Measurements from ENCODE around the gene SV2C.
"Not testable (repeated sequence)": the region's sequence is repeated elsewhere in the genome, so short reads cannot be mapped to it uniquely, and the experiment has no call there.

The SV2C gene

GRCh38 chr5:76242155-76242554 lies 159.0 kb downstream of the SV2C start:
- H3K4me3 ChIP-seq (ENCODE audit: insufficient read depth, low read depth, low read length, poor library complexity, severe bottlenecking); H3K4me1 ChIP-seq (ENCODE audit: control insufficient read depth, insufficient read depth, low read length, poor library complexity, severe bottlenecking); H3K27me3 ChIP-seq (replicated peaks; ENCODE audit: control insufficient read depth, insufficient read depth, low read length, poor library complexity, severe bottlenecking); H3K9me3 ChIP-seq (ENCODE audit: control insufficient read depth, low read length); H3K27ac ChIP-seq (ENCODE audit: insufficient read depth, low read length, poor library complexity, severe bottlenecking); H3K36me3 ChIP-seq (ENCODE audit: control insufficient read depth, insufficient read depth, low read length); DNase-seq: not testable (repeated sequence)

- no peaks in the 10 kb centered on the region for H3K36me3 ChIP-seq (ENCODE audit: control insufficient read depth, insufficient read depth, low read length)
- H3K27me3 ChIP-seq (replicated peaks; ENCODE audit: control insufficient read depth, insufficient read depth, low read length, poor library complexity, severe bottlenecking): no peaks in the 10 kb centered on the region
- H3K27ac ChIP-seq (ENCODE audit: insufficient read depth, low read length, poor library complexity, severe bottlenecking): no peak overlapping the region
- H3K9me3 ChIP-seq (ENCODE audit: control insufficient read depth, low read length): no peaks in the 10 kb centered on the region
- H3K4me1 ChIP-seq (ENCODE audit: control insufficient read depth, insufficient read depth, low read length, poor library complexity, severe bottlenecking): no peaks in the 10 kb centered on the region
- DNase-seq: no peak
- H3K4me3 ChIP-seq (ENCODE audit: insufficient read depth, low read depth, low read length, poor library complexity, severe bottlenecking): no peak overlapping the region
Measured at GRCh38 chr5:76245590-76245989, 162.4 kb downstream of the SV2C start.

GRCh38 chr5:76249621-76250020 lies 166.4 kb downstream of the SV2C start:
- Histone ChIP-seq H3K27me3 (replicated peaks; ENCODE audit: control insufficient read depth, insufficient read depth, low read length, poor library complexity, severe bottlenecking) (no peaks in the 10 kb centered on the region), H3K4me3 (ENCODE audit: insufficient read depth, low read depth, low read length, poor library complexity, severe bottlenecking) (no peak overlapping the region), H3K36me3 (ENCODE audit: control insufficient read depth, insufficient read depth, low read length) (no peaks in the 10 kb centered on the region), H3K9me3 (ENCODE audit: control insufficient read depth, low read length) (no peaks in the 10 kb centered on the region), H3K27ac (ENCODE audit: insufficient read depth, low read length, poor library complexity, severe bottlenecking) (no peak overlapping the region), H3K4me1 (ENCODE audit: control insufficient read depth, insufficient read depth, low read length, poor library complexity, severe bottlenecking) (no peaks in the 10 kb centered on the region)
- no peak for DNase-seq

GRCh38 chr5:76250463-76250862 lies 167.3 kb downstream of the SV2C start:
- no peaks in the 10 kb centered on the region for H3K9me3 ChIP-seq (ENCODE audit: control insufficient read depth, low read length)
- no peaks in the 10 kb centered on the region for H3K4me1 ChIP-seq (ENCODE audit: control insufficient read depth, insufficient read depth, low read length, poor library complexity, severe bottlenecking)
- no peaks in the 10 kb centered on the region for H3K27me3 ChIP-seq (replicated peaks; ENCODE audit: control insufficient read depth, insufficient read depth, low read length, poor library complexity, severe bottlenecking)
- no peak overlapping the region for H3K27ac ChIP-seq (ENCODE audit: insufficient read depth, low read length, poor library complexity, severe bottlenecking)
- DNase-seq: no peak
- no peak overlapping the region for H3K4me3 ChIP-seq (ENCODE audit: insufficient read depth, low read depth, low read length, poor library complexity, severe bottlenecking)
- no peaks in the 10 kb centered on the region for H3K36me3 ChIP-seq (ENCODE audit: control insufficient read depth, insufficient read depth, low read length)

- H3K4me3 ChIP-seq (ENCODE audit: insufficient read depth, low read depth, low read length, poor library complexity, severe bottlenecking): no peak overlapping the region
- H3K9me3 ChIP-seq (ENCODE audit: control insufficient read depth, low read length): no peaks in the 10 kb centered on the region
- no peak overlapping the region for H3K27ac ChIP-seq (ENCODE audit: insufficient read depth, low read length, poor library complexity, severe bottlenecking)
- no peaks in the 10 kb centered on the region for H3K27me3 ChIP-seq (replicated peaks; ENCODE audit: control insufficient read depth, insufficient read depth, low read length, poor library complexity, severe bottlenecking)
- no peaks in the 10 kb centered on the region for H3K36me3 ChIP-seq (ENCODE audit: control insufficient read depth, insufficient read depth, low read length)
- H3K4me1 ChIP-seq (ENCODE audit: control insufficient read depth, insufficient read depth, low read length, poor library complexity, severe bottlenecking): no peaks in the 10 kb centered on the region
- DNase-seq: no peak
Measured at GRCh38 chr5:76251656-76252055, 168.5 kb downstream of the SV2C start.

GRCh38 chr5:76252437-76252836 lies 169.3 kb downstream of the SV2C start:
- H3K27ac ChIP-seq (ENCODE audit: insufficient read depth, low read length, poor library complexity, severe bottlenecking): no peak overlapping the region
- no peaks in the 10 kb centered on the region for H3K27me3 ChIP-seq (replicated peaks; ENCODE audit: control insufficient read depth, insufficient read depth, low read length, poor library complexity, severe bottlenecking)
- H3K4me1 ChIP-seq (ENCODE audit: control insufficient read depth, insufficient read depth, low read length, poor library complexity, severe bottlenecking): no peaks in the 10 kb centered on the region
- no peak for DNase-seq
- H3K36me3 ChIP-seq (ENCODE audit: control insufficient read depth, insufficient read depth, low read length): no peaks in the 10 kb centered on the region
- no peaks in the 10 kb centered on the region for H3K9me3 ChIP-seq (ENCODE audit: control insufficient read depth, low read length)
- no peak overlapping the region for H3K4me3 ChIP-seq (ENCODE audit: insufficient read depth, low read depth, low read length, poor library complexity, severe bottlenecking)

GRCh38 chr5:76256116-76256889 lies 173.1 kb downstream of the SV2C start:
- no peak overlapping the region for H3K4me3 ChIP-seq (ENCODE audit: insufficient read depth, low read depth, low read length, poor library complexity, severe bottlenecking)
- H3K27ac ChIP-seq (ENCODE audit: insufficient read depth, low read length, poor library complexity, severe bottlenecking): no peak overlapping the region
- H3K36me3 ChIP-seq (ENCODE audit: control insufficient read depth, insufficient read depth, low read length): no peaks in the 10 kb centered on the region
- H3K9me3 ChIP-seq (ENCODE audit: control insufficient read depth, low read length): no peaks in the 10 kb centered on the region
- DNase-seq: peak; percentile 17 to 34 (median 18)
- H3K27me3 ChIP-seq (replicated peaks; ENCODE audit: control insufficient read depth, insufficient read depth, low read length, poor library complexity, severe bottlenecking): no peaks in the 10 kb centered on the region
- H3K4me1 ChIP-seq (ENCODE audit: control insufficient read depth, insufficient read depth, low read length, poor library complexity, severe bottlenecking): no peaks in the 10 kb centered on the region

- Histone ChIP-seq H3K4me3 (ENCODE audit: insufficient read depth, low read depth, low read length, poor library complexity, severe bottlenecking) (no peak overlapping the region), H3K36me3 (ENCODE audit: control insufficient read depth, insufficient read depth, low read length) (no peaks in the 10 kb centered on the region), H3K27me3 (replicated peaks; ENCODE audit: control insufficient read depth, insufficient read depth, low read length, poor library complexity, severe bottlenecking) (no peaks in the 10 kb centered on the region)
Measured at GRCh38 chr5:76257225-76257833, 174.1 kb downstream of the SV2C start.

GRCh38 chr5:76257897-76258296 lies 174.7 kb downstream of the SV2C start:
- DNase-seq: no peak
- Histone ChIP-seq H3K27me3 (replicated peaks; ENCODE audit: control insufficient read depth, insufficient read depth, low read length, poor library complexity, severe bottlenecking) (no peaks in the 10 kb centered on the region), H3K9me3 (ENCODE audit: control insufficient read depth, low read length) (no peaks in the 10 kb centered on the region)

More at GRCh38 chr5:76257225-76257833, 174.1 kb downstream of the SV2C start:
- no peak overlapping the region for H3K27ac ChIP-seq (ENCODE audit: insufficient read depth, low read length, poor library complexity, severe bottlenecking)
- H3K9me3 ChIP-seq (ENCODE audit: control insufficient read depth, low read length): no peaks in the 10 kb centered on the region
- no peaks in the 10 kb centered on the region for H3K4me1 ChIP-seq (ENCODE audit: control insufficient read depth, insufficient read depth, low read length, poor library complexity, severe bottlenecking)
- no peak for DNase-seq

GRCh38 chr5:76264681-76265080 lies 181.5 kb downstream of the SV2C start:
- no peak for DNase-seq
- H3K9me3 ChIP-seq (ENCODE audit: control insufficient read depth, low read length): no peaks in the 10 kb centered on the region
- no peaks in the 10 kb centered on the region for H3K36me3 ChIP-seq (ENCODE audit: control insufficient read depth, insufficient read depth, low read length)
- H3K4me3 ChIP-seq (ENCODE audit: insufficient read depth, low read depth, low read length, poor library complexity, severe bottlenecking): no peak overlapping the region
- H3K27me3 ChIP-seq (replicated peaks; ENCODE audit: control insufficient read depth, insufficient read depth, low read length, poor library complexity, severe bottlenecking): no peaks in the 10 kb centered on the region
- no peak overlapping the region for H3K27ac ChIP-seq (ENCODE audit: insufficient read depth, low read length, poor library complexity, severe bottlenecking)
- H3K4me1 ChIP-seq (ENCODE audit: control insufficient read depth, insufficient read depth, low read length, poor library complexity, severe bottlenecking): no peaks in the 10 kb centered on the region

More at GRCh38 chr5:76257897-76258296, 174.7 kb downstream of the SV2C start:
- Histone ChIP-seq H3K27ac (ENCODE audit: insufficient read depth, low read length, poor library complexity, severe bottlenecking) (no peak overlapping the region), H3K4me1 (ENCODE audit: control insufficient read depth, insufficient read depth, low read length, poor library complexity, severe bottlenecking) (no peaks in the 10 kb centered on the region), H3K4me3 (ENCODE audit: insufficient read depth, low read depth, low read length, poor library complexity, severe bottlenecking) (no peak overlapping the region), H3K36me3 (ENCODE audit: control insufficient read depth, insufficient read depth, low read length) (no peaks in the 10 kb centered on the region)
